MM.1S (cell line): ENCODE results near the gene CELF4.

Experiments
- DNase-seq: peaks from one replicate; pipeline ENCODE4 v3.0.0-alpha.2; 2015
- H2AFZ ChIP-seq: fragments of 300-600 bp; sonication (generic); 2 replicates; pipeline ENCODE4 v1.6.0; 2016; ENCODE audit warnings: antibody characterized with exemption, low read length
- H3F3A ChIP-seq: fragments of 300-600 bp; sonication (generic); 2 replicates; pipeline ENCODE4 v1.6.1; 2016; ENCODE audit warnings: mild to moderate bottlenecking, antibody characterized with exemption, low read length, moderate library complexity, mixed read lengths; ENCODE audit not compliant: insufficient read depth
- H3K27ac ChIP-seq: fragments of 300-600 bp; sonication (generic); 2 replicates; pipeline ENCODE4 v1.5.1; 2016; ENCODE audit warnings: mild to moderate bottlenecking, low read length
- H3K27me3 ChIP-seq: fragments of 300-600 bp; sonication (generic); replicated peaks from 2 replicates; pipeline ENCODE4 v1.6.0; 2016; ENCODE audit warnings: low read length; ENCODE audit not compliant: insufficient read depth
- H3K36me3 ChIP-seq: fragments of 300-600 bp; sonication (generic); replicated peaks from 2 replicates; pipeline ENCODE4 v1.6.1; 2016; ENCODE audit warnings: mild to moderate bottlenecking, low read length, mixed read lengths; ENCODE audit not compliant: insufficient read depth
- H3K4me1 ChIP-seq: fragments of 300-600 bp; sonication (generic); 2 replicates; pipeline ENCODE4 v1.6.1; 2016; ENCODE audit warnings: low read length, mixed read lengths
- H3K4me2 ChIP-seq: fragments of 300-600 bp; sonication (generic); 2 replicates; pipeline ENCODE4 v1.6.0; 2016; ENCODE audit warnings: low read depth, low read length
- H3K4me3 ChIP-seq: fragments of 300-600 bp; sonication (generic); 2 replicates; pipeline ENCODE4 v1.5.1; 2016; ENCODE audit warnings: low read length, mixed read lengths
- H3K79me2 ChIP-seq: fragments of 300-600 bp; sonication (generic); 2 replicates; pipeline ENCODE4 v1.6.1; 2016; ENCODE audit warnings: mixed run types, low read length, mixed read lengths
- H3K9ac ChIP-seq: fragments of 300-600 bp; sonication (generic); 2 replicates; pipeline ENCODE4 v1.6.1; 2016; ENCODE audit warnings: low read length, mixed read lengths
- H3K9me2 ChIP-seq: fragments of 300-600 bp; sonication (generic); replicated peaks from 2 replicates; pipeline ENCODE4 v1.6.1; 2016; ENCODE audit warnings: mild to moderate bottlenecking, low read length, mixed read lengths; ENCODE audit not compliant: insufficient read depth
- H3K9me3 ChIP-seq: fragments of 300-600 bp; sonication (generic); replicated peaks from 2 replicates; pipeline ENCODE4 v1.6.1; 2016; ENCODE audit warnings: mild to moderate bottlenecking, low read length, mixed read lengths; ENCODE audit not compliant: insufficient read depth
- H4K20me1 ChIP-seq: fragments of 300-600 bp; sonication (generic); 2 replicates; pipeline ENCODE4 v1.6.1; 2016; ENCODE audit warnings: mild to moderate bottlenecking, low read length, moderate library complexity, mixed read lengths; ENCODE audit not compliant: insufficient read depth
- EZH2 ChIP-seq: fragments of 300-600 bp; sonication (generic); optimal IDR thresholded peaks from 2 replicates; pipeline ENCODE3; 2017; ENCODE audit warnings: low read depth, mild to moderate bottlenecking, antibody characterized with exemption, low read length, mixed read lengths
- EZH2phosphoT487 ChIP-seq: fragments of 300-600 bp; sonication (generic); IDR thresholded peaks from 2 replicates; pipeline ENCODE4 v1.6.1; 2018; ENCODE audit warnings: antibody characterized with exemption, low read length
- TF ChIP-seq, protein P1 (sequence below): fragments of 300-600 bp; sonication (generic); IDR thresholded peaks from 2 replicates; pipeline ENCODE4 v1.5.1; 2016; ENCODE audit warnings: antibody characterized with exemption, low read length, mixed read lengths

The CELF4 gene

DNA sequence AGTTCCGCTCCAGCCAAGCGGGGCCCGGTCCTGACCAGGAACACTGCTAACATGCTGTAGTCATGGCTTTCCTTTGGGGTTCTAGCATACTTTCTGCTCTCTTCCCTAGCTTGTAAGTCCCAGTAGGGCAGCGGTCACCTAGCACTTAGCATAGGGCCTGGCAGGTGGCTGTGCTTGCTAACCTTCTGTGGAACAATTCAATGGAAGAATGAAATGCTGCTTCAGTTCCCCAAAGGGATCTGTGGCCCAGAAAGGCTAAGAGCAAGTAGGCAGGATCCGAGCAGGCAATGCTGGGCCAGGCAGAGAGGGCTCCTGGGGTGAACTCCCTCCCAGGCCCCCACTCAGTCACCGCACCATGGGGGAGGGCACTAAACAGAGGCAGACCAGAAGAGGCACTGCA, 266.8 kb downstream of the CELF4 start:
- H4K20me1 ChIP-seq, result no peaks in the 10 kb centered on the region
- H3K27me3 ChIP-seq, result no peaks in the 10 kb centered on the region
- H3K36me3 ChIP-seq, result no peaks in the 10 kb centered on the region
- H2AFZ ChIP-seq, result no peak overlapping the region
- no peak for DNase-seq
- no peaks in the 10 kb centered on the region for H3F3A ChIP-seq
- H3K79me2 ChIP-seq, result no peaks in the 10 kb centered on the region
- no peaks in the 10 kb centered on the region for H3K4me1 ChIP-seq
- H3K9me2 ChIP-seq, result no peaks in the 10 kb centered on the region
- H3K9ac ChIP-seq, result no peak overlapping the region
- H3K9me3 ChIP-seq, result no peaks in the 10 kb centered on the region
- TF ChIP-seq, protein P1, sequence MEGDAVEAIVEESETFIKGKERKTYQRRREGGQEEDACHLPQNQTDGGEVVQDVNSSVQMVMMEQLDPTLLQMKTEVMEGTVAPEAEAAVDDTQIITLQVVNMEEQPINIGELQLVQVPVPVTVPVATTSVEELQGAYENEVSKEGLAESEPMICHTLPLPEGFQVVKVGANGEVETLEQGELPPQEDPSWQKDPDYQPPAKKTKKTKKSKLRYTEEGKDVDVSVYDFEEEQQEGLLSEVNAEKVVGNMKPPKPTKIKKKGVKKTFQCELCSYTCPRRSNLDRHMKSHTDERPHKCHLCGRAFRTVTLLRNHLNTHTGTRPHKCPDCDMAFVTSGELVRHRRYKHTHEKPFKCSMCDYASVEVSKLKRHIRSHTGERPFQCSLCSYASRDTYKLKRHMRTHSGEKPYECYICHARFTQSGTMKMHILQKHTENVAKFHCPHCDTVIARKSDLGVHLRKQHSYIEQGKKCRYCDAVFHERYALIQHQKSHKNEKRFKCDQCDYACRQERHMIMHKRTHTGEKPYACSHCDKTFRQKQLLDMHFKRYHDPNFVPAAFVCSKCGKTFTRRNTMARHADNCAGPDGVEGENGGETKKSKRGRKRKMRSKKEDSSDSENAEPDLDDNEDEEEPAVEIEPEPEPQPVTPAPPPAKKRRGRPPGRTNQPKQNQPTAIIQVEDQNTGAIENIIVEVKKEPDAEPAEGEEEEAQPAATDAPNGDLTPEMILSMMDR, result no peak
- TF ChIP-seq EZH2phosphoT487, result no peak
- TF ChIP-seq EZH2, result no peak
- no peak overlapping the region for H3K4me2 ChIP-seq
- no peak overlapping the region for H3K4me3 ChIP-seq
- no peak overlapping the region for H3K27ac ChIP-seq

DNA sequence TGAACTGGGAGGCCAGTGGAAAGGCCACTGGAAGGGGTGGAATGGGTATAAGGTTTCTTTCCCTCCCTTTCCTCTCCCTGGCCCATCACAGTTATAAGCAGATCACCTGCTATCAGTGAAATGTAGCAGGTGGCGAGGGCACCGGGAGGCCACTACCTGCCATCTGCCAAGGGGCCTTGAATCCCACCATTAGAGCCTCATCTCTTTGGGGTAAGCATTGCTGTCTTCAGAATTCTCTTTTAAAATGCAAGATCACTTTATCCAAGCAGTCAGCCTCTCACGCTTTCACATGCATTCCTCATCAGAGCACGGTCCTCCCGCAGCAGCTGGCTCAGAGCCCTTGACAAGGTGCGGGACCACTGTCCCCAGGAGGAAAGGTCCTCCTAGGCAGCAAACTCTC, 268.5 kb downstream of the CELF4 start:
- no peak overlapping the region for H3K4me3 ChIP-seq
- H3F3A ChIP-seq, result no peaks in the 10 kb centered on the region
- H3K79me2 ChIP-seq, result no peaks in the 10 kb centered on the region
- no peaks in the 10 kb centered on the region for H3K36me3 ChIP-seq
- H3K9me2 ChIP-seq, result no peaks in the 10 kb centered on the region
- no peak for DNase-seq
- H3K4me2 ChIP-seq, result no peak overlapping the region
- TF ChIP-seq, protein P1, result no peak
- no peak for TF ChIP-seq EZH2phosphoT487
- no peak for TF ChIP-seq EZH2
- no peaks in the 10 kb centered on the region for H3K9me3 ChIP-seq
- H3K4me1 ChIP-seq, result no peaks in the 10 kb centered on the region
- H3K27me3 ChIP-seq, result no peaks in the 10 kb centered on the region
- H2AFZ ChIP-seq, result no peak overlapping the region
- no peak overlapping the region for H3K9ac ChIP-seq
- no peak overlapping the region for H3K27ac ChIP-seq
- H4K20me1 ChIP-seq, result no peaks in the 10 kb centered on the region

DNA sequence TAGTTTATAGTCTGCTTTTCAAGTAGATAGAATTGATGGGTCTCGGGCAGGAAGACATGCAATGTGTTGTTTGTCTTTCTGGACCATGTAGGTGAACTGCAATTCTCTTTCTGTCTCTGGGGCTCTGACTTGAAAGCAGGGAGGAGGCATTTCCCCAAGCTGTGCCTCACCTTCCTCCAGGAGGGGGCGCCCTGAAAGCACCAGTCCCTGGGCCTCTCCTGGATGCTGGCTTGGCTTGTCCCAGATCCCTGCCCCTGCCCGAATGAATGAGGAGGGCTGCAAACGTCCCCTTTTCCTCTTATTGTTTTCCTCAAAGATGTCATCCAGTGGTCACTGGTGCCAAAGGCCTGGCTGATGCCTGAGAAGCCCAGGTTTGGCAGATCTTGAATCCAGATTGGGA, 270.6 kb downstream of the CELF4 start:
- Histone ChIP-seq H4K20me1 (no peaks in the 10 kb centered on the region), H3K79me2 (no peaks in the 10 kb centered on the region), H3K4me3 (no peak overlapping the region), H3F3A (no peaks in the 10 kb centered on the region), H3K4me1 (no peaks in the 10 kb centered on the region), H2AFZ (no peak overlapping the region), H3K9ac (no peak overlapping the region), H3K36me3 (no peaks in the 10 kb centered on the region), H3K27me3 (no peaks in the 10 kb centered on the region), H3K9me3 (no peaks in the 10 kb centered on the region), H3K27ac (no peak overlapping the region), H3K9me2 (no peaks in the 10 kb centered on the region), H3K4me2 (no peak overlapping the region)
- no peak for DNase-seq
- TF ChIP-seq EZH2phosphoT487 (no peak), EZH2 (no peak)
- TF ChIP-seq, protein P1, result no peak
